ENCODE measurements around the gene TBRG4. TPM values are rescaled to one million over a fixed set of nuclear protein-coding genes. Genes with fewer than 3 reads are reported as not detected.

TBRG4 gene
- polyA plus RNA-seq, 1 experiment: 38.8 TPM

DNA sequence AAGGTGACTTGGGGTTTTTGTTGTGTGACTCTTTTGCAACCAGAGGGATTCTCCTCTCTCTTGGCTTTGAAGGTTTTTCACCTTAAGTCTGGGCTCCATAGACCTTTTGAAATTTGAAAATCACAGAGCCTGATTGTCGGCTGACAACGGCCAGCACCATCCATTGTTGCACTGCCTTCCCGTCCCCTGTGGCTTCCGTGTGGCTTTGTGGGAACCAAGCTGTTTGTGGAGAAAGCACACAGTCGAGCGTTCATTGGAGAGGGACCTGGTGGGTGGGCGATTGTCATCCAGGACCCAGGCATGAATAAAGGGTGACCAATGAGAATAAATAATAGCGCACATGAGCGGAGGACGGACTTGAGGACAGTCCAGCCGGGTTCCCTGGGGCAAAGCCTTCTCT, 38.7 kb upstream of the TBRG4 start:
- peaks cover 35% of the 10 kb centered on the region for H3K27me3 ChIP-seq (ENCODE audit: control insufficient read depth, insufficient read depth, low read length)
- TF ChIP-seq, protein P1, sequence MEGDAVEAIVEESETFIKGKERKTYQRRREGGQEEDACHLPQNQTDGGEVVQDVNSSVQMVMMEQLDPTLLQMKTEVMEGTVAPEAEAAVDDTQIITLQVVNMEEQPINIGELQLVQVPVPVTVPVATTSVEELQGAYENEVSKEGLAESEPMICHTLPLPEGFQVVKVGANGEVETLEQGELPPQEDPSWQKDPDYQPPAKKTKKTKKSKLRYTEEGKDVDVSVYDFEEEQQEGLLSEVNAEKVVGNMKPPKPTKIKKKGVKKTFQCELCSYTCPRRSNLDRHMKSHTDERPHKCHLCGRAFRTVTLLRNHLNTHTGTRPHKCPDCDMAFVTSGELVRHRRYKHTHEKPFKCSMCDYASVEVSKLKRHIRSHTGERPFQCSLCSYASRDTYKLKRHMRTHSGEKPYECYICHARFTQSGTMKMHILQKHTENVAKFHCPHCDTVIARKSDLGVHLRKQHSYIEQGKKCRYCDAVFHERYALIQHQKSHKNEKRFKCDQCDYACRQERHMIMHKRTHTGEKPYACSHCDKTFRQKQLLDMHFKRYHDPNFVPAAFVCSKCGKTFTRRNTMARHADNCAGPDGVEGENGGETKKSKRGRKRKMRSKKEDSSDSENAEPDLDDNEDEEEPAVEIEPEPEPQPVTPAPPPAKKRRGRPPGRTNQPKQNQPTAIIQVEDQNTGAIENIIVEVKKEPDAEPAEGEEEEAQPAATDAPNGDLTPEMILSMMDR (IDR thresholded peaks at IDR 0.05; ENCODE audit: low read depth, low read length): no peak
- no peaks in the 10 kb centered on the region; the same call in 1 of the 2 replicates for H3K9me3 ChIP-seq (ENCODE audit: control insufficient read depth, insufficient read depth, low read length)
- CTCF ChIA-PET: interaction anchor here (0.5 kb wide), 1 partner anchor 29 kb away, joined by 3 read pairs; no protein-coding TSS in a partner anchor
- no peak overlapping the region for H3K4me3 ChIP-seq (ENCODE audit: low read depth, low read length)
- POLR2A ChIA-PET: interaction anchor here (0.6 kb wide), 1 partner anchor 341 kb away, joined by 8 read pairs; no protein-coding TSS in a partner anchor
- DNase-seq (ENCODE audit: low read depth, low spot score): no peak
- no peak overlapping the region for H3K27ac ChIP-seq (ENCODE audit: low read depth, low read length)

DNA sequence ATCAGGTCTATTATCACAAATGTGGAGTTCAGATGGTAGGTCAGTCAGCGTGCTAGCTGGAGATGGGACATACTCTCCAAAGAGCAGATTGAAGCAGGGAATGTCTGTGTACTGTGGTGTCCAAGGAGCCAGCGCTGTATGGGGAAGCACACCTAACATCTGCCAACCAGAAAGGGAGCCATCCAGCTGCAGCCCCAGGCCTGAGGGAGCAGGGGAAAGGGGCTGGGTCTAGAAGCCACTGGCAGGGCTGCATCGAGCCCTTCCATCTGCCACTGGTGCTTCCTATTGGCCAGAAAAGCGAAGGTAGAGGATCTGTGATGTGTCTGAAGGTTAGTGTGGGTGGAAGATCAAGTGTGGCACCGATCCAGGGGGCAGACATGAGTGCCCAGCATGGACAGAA, 38.1 kb upstream of the TBRG4 start:
- peaks cover 41% of the 10 kb centered on the region for H3K27me3 ChIP-seq (ENCODE audit: control insufficient read depth, insufficient read depth, low read length)
- no peaks in the 10 kb centered on the region; the same call in 1 of the 2 replicates for H3K9me3 ChIP-seq (ENCODE audit: control insufficient read depth, insufficient read depth, low read length)
- POLR2A ChIA-PET: no interaction called here
- TF ChIP-seq, protein P1 (IDR thresholded peaks at IDR 0.05; ENCODE audit: low read depth, low read length): no peak
- CTCF ChIA-PET: no interaction called here
- H3K4me3 ChIP-seq (ENCODE audit: low read depth, low read length): no peak overlapping the region
- DNase-seq (ENCODE audit: low read depth, low spot score): no peak
- no peak overlapping the region for H3K27ac ChIP-seq (ENCODE audit: low read depth, low read length)

DNA sequence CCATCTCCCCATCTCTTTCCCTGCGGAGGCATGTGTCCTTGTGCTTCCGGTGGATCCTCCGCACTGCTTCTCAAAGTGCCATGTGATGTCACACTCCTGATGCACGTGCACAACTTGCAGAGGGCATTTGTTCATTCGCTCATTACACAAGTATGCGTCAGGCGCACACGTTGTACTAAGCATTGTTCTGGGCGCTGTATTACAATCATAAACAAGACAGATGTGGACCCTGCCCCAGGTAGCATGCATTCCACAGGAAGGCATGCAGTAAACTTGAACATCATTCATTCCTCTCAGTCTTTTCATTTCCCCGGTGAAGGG, 37.1 kb upstream of the TBRG4 start:
- Histone ChIP-seq H3K27me3 (ENCODE audit: control insufficient read depth, insufficient read depth, low read length) (peaks cover 51% of the 10 kb centered on the region), H3K4me3 (ENCODE audit: low read depth, low read length) (no peak overlapping the region), H3K9me3 (ENCODE audit: control insufficient read depth, insufficient read depth, low read length) (no peaks in the 10 kb centered on the region; the same call in 1 of the 2 replicates), H3K27ac (ENCODE audit: low read depth, low read length) (no peak overlapping the region)
- POLR2A ChIA-PET: no interaction called here
- no peak for DNase-seq (ENCODE audit: low read depth, low spot score)
- CTCF ChIA-PET: no interaction called here
- TF ChIP-seq, protein P1 (IDR thresholded peaks at IDR 0.05; ENCODE audit: low read depth, low read length): no peak

DNA sequence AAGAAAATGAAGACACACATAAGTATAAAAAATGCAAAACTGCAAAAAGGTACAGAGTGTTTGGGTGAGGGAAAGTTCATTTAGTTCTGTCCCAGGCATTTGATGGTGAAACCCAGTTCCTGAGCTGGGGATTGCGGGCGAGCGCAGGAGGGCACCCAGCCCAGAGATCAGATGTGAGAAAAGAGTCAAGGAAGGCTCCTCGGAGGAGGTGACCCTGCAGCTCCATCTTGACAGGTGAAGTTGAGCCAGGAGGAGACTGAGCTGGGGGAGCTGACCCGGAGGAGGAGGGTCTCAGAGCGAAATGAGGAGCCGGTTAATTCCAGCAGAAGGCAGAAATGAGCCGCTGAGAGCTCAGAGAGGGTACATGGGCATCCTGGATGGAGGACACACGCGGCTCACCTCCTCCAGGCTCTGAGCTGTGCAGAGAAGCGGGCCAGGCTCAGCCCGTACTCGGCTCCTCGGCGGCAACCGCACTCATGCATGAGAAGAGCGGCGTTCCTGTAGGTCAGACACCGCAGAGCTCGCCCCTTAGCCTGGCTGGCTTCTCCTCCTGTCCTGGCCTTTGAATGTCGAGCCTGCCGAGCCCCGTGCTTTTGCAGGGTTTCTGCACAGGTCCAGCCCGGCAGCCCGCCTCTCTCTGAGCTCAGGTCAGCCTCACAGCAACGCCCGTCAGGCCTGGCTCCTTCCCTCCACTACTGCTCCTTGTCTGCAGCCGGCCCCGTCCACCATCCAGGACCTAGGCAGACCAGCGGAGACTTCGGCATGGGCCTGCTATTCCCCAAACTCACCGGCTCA, 36.6 kb upstream of the TBRG4 start:
- no peak for DNase-seq (ENCODE audit: low read depth, low spot score)
- Histone ChIP-seq H3K9me3 (ENCODE audit: control insufficient read depth, insufficient read depth, low read length) (no peaks in the 10 kb centered on the region; the same call in 1 of the 2 replicates), H3K4me3 (ENCODE audit: low read depth, low read length) (no peak overlapping the region), H3K27me3 (ENCODE audit: control insufficient read depth, insufficient read depth, low read length) (peaks cover 52% of the 10 kb centered on the region), H3K27ac (ENCODE audit: low read depth, low read length) (no peak overlapping the region)
- TF ChIP-seq, protein P1 (IDR thresholded peaks at IDR 0.05; ENCODE audit: low read depth, low read length): no peak
- ChIA-PET CTCF (interaction anchor here (1.5 kb wide), 1 partner anchor 12 kb away, joined by 5 read pairs; no protein-coding TSS in a partner anchor), POLR2A (no interaction called here)
